Mammary epithelial cell (primary cell): Measurements from ENCODE around the gene ATG5.

Experiments
- EZH2 ChIP-seq: IDR thresholded peaks from 2 replicates; pipeline ENCODE4 v1.6.1; 2012; ENCODE audit warnings: low read length, inconsistent platforms, borderline replicate concordance
- TF ChIP-seq, protein P1 (sequence below), 2 donors: IDR thresholded peaks in 1 of 2; conservative IDR thresholded peaks in 1 of 2; 2 replicates each; pipeline ENCODE4 v1.5.1; 2011 to 2012; ENCODE audit warnings: inconsistent platforms in 2 of 2, low read length in 2 of 2, mild to moderate bottlenecking in 2 of 2, control low read depth in 1 of 2, low read depth in 1 of 2; ENCODE audit not compliant: insufficient read depth in 1 of 2; ENCODE audit errors: extremely low read depth in 1 of 2

DNA sequence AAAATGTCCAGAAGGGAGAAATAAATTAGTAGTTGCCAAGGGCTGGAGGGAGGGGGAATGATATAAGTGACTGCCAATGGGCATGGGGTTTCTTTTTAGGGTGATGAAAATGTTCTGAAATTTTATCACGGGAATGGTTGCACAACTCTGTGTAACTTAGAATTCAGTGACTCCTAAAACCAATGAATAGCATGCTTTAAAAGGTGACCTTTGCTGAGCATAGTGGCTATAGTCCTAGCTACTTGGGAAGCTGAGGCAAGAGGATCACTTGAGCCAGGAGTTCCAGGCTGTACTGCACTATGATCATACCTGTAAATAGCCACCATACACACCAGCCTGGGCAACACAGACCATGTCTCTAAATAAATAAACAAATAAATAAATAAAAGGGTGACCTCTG is 109.0 kb downstream of the ATG5 start:
- TF ChIP-seq, protein P1, sequence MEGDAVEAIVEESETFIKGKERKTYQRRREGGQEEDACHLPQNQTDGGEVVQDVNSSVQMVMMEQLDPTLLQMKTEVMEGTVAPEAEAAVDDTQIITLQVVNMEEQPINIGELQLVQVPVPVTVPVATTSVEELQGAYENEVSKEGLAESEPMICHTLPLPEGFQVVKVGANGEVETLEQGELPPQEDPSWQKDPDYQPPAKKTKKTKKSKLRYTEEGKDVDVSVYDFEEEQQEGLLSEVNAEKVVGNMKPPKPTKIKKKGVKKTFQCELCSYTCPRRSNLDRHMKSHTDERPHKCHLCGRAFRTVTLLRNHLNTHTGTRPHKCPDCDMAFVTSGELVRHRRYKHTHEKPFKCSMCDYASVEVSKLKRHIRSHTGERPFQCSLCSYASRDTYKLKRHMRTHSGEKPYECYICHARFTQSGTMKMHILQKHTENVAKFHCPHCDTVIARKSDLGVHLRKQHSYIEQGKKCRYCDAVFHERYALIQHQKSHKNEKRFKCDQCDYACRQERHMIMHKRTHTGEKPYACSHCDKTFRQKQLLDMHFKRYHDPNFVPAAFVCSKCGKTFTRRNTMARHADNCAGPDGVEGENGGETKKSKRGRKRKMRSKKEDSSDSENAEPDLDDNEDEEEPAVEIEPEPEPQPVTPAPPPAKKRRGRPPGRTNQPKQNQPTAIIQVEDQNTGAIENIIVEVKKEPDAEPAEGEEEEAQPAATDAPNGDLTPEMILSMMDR (conservative IDR thresholded peaks at IDR 0.05 in 1 of 2, IDR thresholded peaks at IDR 0.05 in 1 of 2; ENCODE audit: extremely low read depth in 1 of 2, insufficient read depth in 1 of 2, low read depth in 1 of 2, low read length in 2 of 2): no peak
- no peak for TF ChIP-seq EZH2
